H1 (cell line): ENCODE data around the gene PDK2. TPM values are rescaled to one million over a fixed set of nuclear protein-coding genes. Genes with fewer than 3 reads are reported as not detected.

Experiments
- BACH1 ChIP-seq: IDR thresholded peaks from 2 replicates; pipeline ENCODE4 v1.6.1; 2012; ENCODE audit warnings: low read length, improper control_type of control experiment
- BRCA1 ChIP-seq: IDR thresholded peaks from 2 replicates; pipeline ENCODE4 v1.6.1; 2012; ENCODE audit warnings: low read depth, low read length, improper control_type of control experiment
- NRF1 ChIP-seq: IDR thresholded peaks from 2 replicates; pipeline ENCODE4 v1.6.1; 2011; ENCODE audit warnings: mild to moderate bottlenecking, low read depth, low read length, improper control_type of control experiment
- SIN3A ChIP-seq, 2 experiments: IDR thresholded peaks in 1 of 2; conservative IDR thresholded peaks in 1 of 2; 2 replicates each; pipeline ENCODE4 v1.6.1; 2011 to 2012; ENCODE audit warnings: low read length in 2 of 2, improper control_type of control experiment in 1 of 2, low read depth in 1 of 2, mild to moderate bottlenecking in 1 of 2
- polyA plus RNA-seq, 7 experiments: library from polyadenylated mRNA; depleted of rRNA in 3 of 7; stranded (reverse) in 5 of 7; unstranded in 2 of 7; fragments of >200 nt in 5 of 7; fragments of 200-250 nt in 2 of 7; gene quantifications; 1 replicate in 5 of 7; 2 replicates in 1 of 7; 4 replicates in 1 of 7; pipeline versions ENCODE4 v1.2.1 to v1.2.3, GENCODE V29; 2011 to 2013; ENCODE audit warnings: missing spikeins in 2 of 7, mixed read lengths in 2 of 7
- total RNA-seq: library from RNA; stranded (reverse); fragmentation: NEBNext Ultra II Directional; extraction: Animal tissue kit (Norgen Biotek cat#: 25700); gene quantifications from 2 replicates; pipeline ENCODE4 v1.2.1, GENCODE V29; 2021

Gene PDK2
- total and polyA plus RNA-seq, 2 of the 8 experiments (the other 6 are each of a cell fraction or from before 2014, with no cell fraction given): 18.3 to 121 TPM

- TF ChIP-seq SIN3A (conservative IDR thresholded peaks at IDR 0.05 in 1 of 2, IDR thresholded peaks at IDR 0.05 in 1 of 2; ENCODE audit: low read depth in 1 of 2, low read length in 2 of 2): no peak
- TF ChIP-seq NRF1: no peak
- TF ChIP-seq BRCA1: no peak
- no peak for TF ChIP-seq BACH1
These were observed 24.1 kb upstream of the PDK2 start (continued) for GRCh38 chr17:50070908-50071680.
